Mesendoderm (in vitro differentiated cells): ENCODE measurements around the gene TUBB2B.
"Not testable (repeated sequence)": the region's sequence is repeated elsewhere in the genome, so short reads cannot be mapped to it uniquely, and the experiment has no call there.

ENCODE experiments used
- DNase-seq: peaks from one replicate; pipeline ENCODE4 v3.0.0; 2013
- H2AK5ac ChIP-seq: 2 replicates; pipeline ENCODE4 v1.6.1; 2013; ENCODE audit warnings: low read length, inconsistent platforms
- H2BK120ac ChIP-seq: 2 replicates; pipeline ENCODE4 v1.6.1; 2013; ENCODE audit warnings: low read depth, mild to moderate bottlenecking, low read length, moderate library complexity, mixed read lengths
- H2BK15ac ChIP-seq: replicated peaks from 2 replicates; pipeline ENCODE4 v1.6.1; 2013; ENCODE audit warnings: low read depth, mild to moderate bottlenecking, moderate library complexity
- H2BK5ac ChIP-seq: 2 replicates; pipeline ENCODE4 v1.6.1; 2013; ENCODE audit warnings: low read length, inconsistent platforms
- H3K18ac ChIP-seq: 2 replicates; pipeline ENCODE4 v1.6.1; 2013; ENCODE audit warnings: mild to moderate bottlenecking, low read length, mixed read lengths
- H3K23ac ChIP-seq: one replicate; pipeline ENCODE4 v1.6.1; 2013; ENCODE audit warnings: low read length
- H3K27ac ChIP-seq: 2 replicates; pipeline ENCODE4 v1.5.1; 2013; ENCODE audit warnings: low read depth, mild to moderate bottlenecking, inconsistent platforms, low read length, moderate library complexity
- H3K27me3 ChIP-seq: 2 replicates; pipeline ENCODE4 v1.6.1; 2013; ENCODE audit warnings: low read length, control low read depth, mild to moderate bottlenecking, inconsistent platforms; ENCODE audit not compliant: insufficient read depth, poor library complexity
- H3K36me3 ChIP-seq: 2 replicates; pipeline ENCODE4 v1.6.1; 2013; ENCODE audit warnings: low read length, inconsistent platforms; ENCODE audit not compliant: control insufficient read depth, insufficient read depth
- H3K4ac ChIP-seq: one replicate; pipeline ENCODE4 v1.6.1; 2013; ENCODE audit warnings: low read depth, mild to moderate bottlenecking, low read length, moderate library complexity
- H3K4me1 ChIP-seq: 2 replicates; pipeline ENCODE4 v1.6.1; 2013; ENCODE audit warnings: low read depth, low read length, inconsistent platforms; ENCODE audit not compliant: control insufficient read depth
- H3K4me2 ChIP-seq: 2 replicates; pipeline ENCODE4 v1.6.1; 2013; ENCODE audit warnings: low read length
- H3K4me3 ChIP-seq: 2 replicates; pipeline ENCODE4 v1.5.1; 2013; ENCODE audit warnings: mild to moderate bottlenecking, low read length
- H3K56ac ChIP-seq: one replicate; pipeline ENCODE4 v1.6.1; 2013; ENCODE audit warnings: low read length
- H3K79me1 ChIP-seq: 2 replicates; pipeline ENCODE4 v1.6.1; 2013; ENCODE audit warnings: low read length, inconsistent platforms
- H3K79me2 ChIP-seq: 2 replicates; pipeline ENCODE4 v1.6.1; 2013; ENCODE audit warnings: mild to moderate bottlenecking, low read length; ENCODE audit not compliant: control insufficient read depth, insufficient read depth
- H3K9ac ChIP-seq: 2 replicates; pipeline ENCODE4 v1.6.1; 2013; ENCODE audit warnings: low read length, inconsistent platforms
- H4K5ac ChIP-seq: one replicate; pipeline ENCODE4 v1.6.1; 2013; ENCODE audit warnings: low read length
- H4K8ac ChIP-seq: one replicate; pipeline ENCODE4 v1.6.1; 2013; ENCODE audit warnings: low read depth, mild to moderate bottlenecking, control low read depth, low read length, moderate library complexity
- WGBS: extraction: QIAGEN DNeasy Blood & Tissue Kit; methylation state at CpG from one replicate; pipeline ENCODE4 v1.1.7; 2013; ENCODE audit warnings: low lambda C conversion rate, missing lambda C conversion rate; ENCODE audit not compliant: insufficient coverage; ENCODE audit errors: extremely low coverage; 5-methylcytosine and 5-hydroxymethylcytosine counted together

The TUBB2B gene

DNA sequence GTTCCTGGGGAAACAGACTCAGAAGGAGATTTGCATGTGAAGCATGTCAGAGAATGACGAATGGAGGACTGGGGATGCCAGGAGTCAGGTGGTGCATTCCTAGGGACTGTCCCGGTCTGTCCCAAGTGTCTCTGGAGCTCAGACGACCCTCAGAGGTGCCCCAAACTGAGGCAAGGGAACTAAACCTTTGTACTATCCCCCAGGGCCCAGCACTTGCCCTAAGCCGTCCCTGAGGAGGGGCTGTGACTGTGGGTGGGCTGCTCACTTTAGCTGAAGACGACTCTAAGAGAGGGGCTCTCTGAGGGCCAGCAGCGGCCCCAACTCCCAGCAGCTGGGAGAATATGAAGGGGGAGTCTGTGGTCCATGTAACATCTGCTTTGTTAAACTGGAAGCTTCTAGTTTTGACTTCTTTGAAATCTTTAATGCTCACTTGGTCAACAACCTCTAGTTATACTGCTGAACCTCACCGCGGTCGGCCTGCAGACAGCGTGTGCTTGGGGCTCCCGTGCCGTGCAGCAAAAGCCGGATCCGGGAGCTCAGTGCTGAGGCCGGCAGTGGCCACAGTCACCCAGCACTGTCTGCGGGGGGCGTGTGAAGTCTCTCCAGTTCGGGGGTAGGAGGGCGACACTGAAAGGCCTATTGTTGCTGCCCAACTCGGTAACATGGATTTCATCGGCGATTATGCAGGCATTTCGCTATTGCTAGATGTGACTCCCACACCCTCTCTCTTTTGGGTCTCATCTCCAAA lies 34.2 kb downstream of the TUBB2B start:
- peak overlapping the region; percentile 83 for H2BK120ac ChIP-seq
- no peaks in the 10 kb centered on the region for H3K79me1 ChIP-seq
- H3K4me2 ChIP-seq, result no peak overlapping the region
- H3K4me3 ChIP-seq, result no peak overlapping the region
- no peaks in the 10 kb centered on the region for H3K27me3 ChIP-seq
- H3K9ac ChIP-seq, result peak overlapping the region; percentile 25
- H3K18ac ChIP-seq, result peak overlapping the region; percentile 92
- WGBS, result no CpG with 5 or more reads among the region's 23 CpGs
- H3K4ac ChIP-seq, result peak overlapping the region; percentile 99
- no peak overlapping the region for H4K8ac ChIP-seq
- H3K23ac ChIP-seq, result no peak overlapping the region
- peak; percentile 51 for DNase-seq
- no peak overlapping the region for H2AK5ac ChIP-seq
- peaks cover 10% of the 10 kb centered on the region for H3K4me1 ChIP-seq
- peak overlapping the region; percentile 60 for H2BK5ac ChIP-seq
- peak overlapping the region; percentile 47 for H3K27ac ChIP-seq
- H3K36me3 ChIP-seq, result no peaks in the 10 kb centered on the region
- H2BK15ac ChIP-seq, result no peak overlapping the region
- peak overlapping the region; percentile 67 for H3K56ac ChIP-seq
- H4K5ac ChIP-seq, result no peak overlapping the region
- H3K79me2 ChIP-seq, result no peaks in the 10 kb centered on the region

DNA sequence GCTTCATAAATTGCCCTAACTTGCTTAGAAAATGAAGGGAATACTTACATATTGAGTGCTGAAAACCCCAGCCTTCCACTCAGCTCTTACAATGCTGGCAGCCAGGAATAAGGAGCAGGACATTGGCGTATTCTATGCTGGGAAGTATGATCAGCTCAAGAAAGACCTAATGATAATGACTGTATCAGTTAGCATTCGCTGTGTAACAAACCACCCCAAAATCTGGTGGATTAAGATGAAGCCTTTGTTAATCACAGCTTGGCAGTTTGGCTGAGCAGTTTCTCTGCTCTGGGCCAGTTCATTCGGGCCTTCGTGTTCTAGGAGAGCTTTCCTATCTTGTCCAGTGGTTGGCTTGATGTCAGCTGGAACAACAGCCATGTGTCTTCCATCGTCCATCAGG lies 36.7 kb downstream of the TUBB2B start:
- Histone ChIP-seq H3K79me1 (no peaks in the 10 kb centered on the region), H4K5ac (no peak overlapping the region), H4K8ac (no peak overlapping the region), H3K4me1 (peaks cover 8% of the 10 kb centered on the region), H2BK15ac (no peak overlapping the region), H3K18ac (no peak overlapping the region), H3K23ac (no peak overlapping the region), H3K4me2 (no peak overlapping the region), H2AK5ac (no peak overlapping the region), H2BK5ac (no peak overlapping the region), H3K79me2 (no peaks in the 10 kb centered on the region), H3K4ac (no peak overlapping the region), H3K4me3 (no peak overlapping the region), H3K56ac (no peak overlapping the region), H3K36me3 (no peaks in the 10 kb centered on the region), H3K9ac (no peak overlapping the region), H3K27me3 (no peaks in the 10 kb centered on the region), H2BK120ac (no peak overlapping the region), H3K27ac (no peak overlapping the region)
- WGBS, result no CpG with 5 or more reads among the region's 5 CpGs
- DNase-seq, result no peak

DNA sequence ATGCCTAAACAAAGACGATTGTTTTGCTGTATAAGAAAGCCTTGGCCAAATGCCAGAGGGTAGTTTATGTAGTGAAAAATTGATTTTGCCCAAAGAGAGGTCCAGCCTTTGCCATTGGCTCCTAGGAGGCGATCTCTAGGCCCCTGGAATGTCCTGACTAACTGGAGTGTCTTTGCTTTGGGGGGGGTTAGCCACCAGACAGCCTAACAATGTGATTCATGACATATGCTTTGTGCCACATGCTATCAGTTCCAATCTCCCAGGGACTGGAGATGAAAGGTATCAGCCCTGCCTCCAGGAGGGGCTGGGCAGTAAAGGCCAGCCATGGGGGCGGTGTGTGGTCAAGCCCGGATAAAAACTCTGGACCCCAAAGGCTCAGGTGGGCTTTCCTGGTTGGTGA lies 37.4 kb downstream of the TUBB2B start:
- H3K4me2 ChIP-seq, result no peak overlapping the region
- H2BK15ac ChIP-seq, result no peak overlapping the region
- H3K4ac ChIP-seq, result no peak overlapping the region
- H3K56ac ChIP-seq, result no peak overlapping the region
- no peak overlapping the region for H3K27ac ChIP-seq
- peaks cover 6% of the 10 kb centered on the region for H3K4me1 ChIP-seq
- WGBS, result no CpG with 5 or more reads among the region's 4 CpGs
- H3K4me3 ChIP-seq, result no peak overlapping the region
- no peak overlapping the region for H4K8ac ChIP-seq
- no peak overlapping the region for H2BK5ac ChIP-seq
- no peaks in the 10 kb centered on the region for H3K79me1 ChIP-seq
- H3K79me2 ChIP-seq, result no peaks in the 10 kb centered on the region
- H4K5ac ChIP-seq, result no peak overlapping the region
- peak overlapping the region; percentile 11 for H2AK5ac ChIP-seq
- no peak overlapping the region for H3K18ac ChIP-seq
- no peaks in the 10 kb centered on the region for H3K27me3 ChIP-seq
- H3K23ac ChIP-seq, result no peak overlapping the region
- no peak overlapping the region for H3K9ac ChIP-seq
- DNase-seq, result no peak
- no peak overlapping the region for H2BK120ac ChIP-seq
- H3K36me3 ChIP-seq, result no peaks in the 10 kb centered on the region

DNA sequence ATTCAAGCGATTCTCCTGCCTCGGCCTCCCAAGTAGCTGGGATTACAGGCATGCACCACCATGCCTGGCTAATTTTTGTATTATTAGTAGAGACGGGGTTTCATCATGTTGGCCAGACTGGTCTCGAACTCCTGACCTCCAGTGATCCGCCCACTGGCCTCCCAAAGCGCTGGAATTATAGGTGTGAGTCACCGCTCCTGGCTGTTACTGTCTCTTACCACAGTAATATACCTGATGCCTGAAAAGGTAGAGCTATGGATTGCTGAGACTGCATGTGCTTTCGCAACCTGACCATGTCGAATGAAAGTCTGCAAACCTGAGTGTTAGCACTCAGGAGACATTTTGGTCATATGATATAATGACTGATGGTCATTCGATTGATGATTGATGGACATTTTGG lies 38.3 kb downstream of the TUBB2B start:
- not testable (repeated sequence) for H4K8ac ChIP-seq, H3K27ac ChIP-seq, H3K79me1 ChIP-seq, H3K79me2 ChIP-seq, H3K4me3 ChIP-seq, H2BK120ac ChIP-seq, H2BK15ac ChIP-seq, H3K4ac ChIP-seq, H3K18ac ChIP-seq, H3K36me3 ChIP-seq, H4K5ac ChIP-seq, H3K56ac ChIP-seq, H3K27me3 ChIP-seq, DNase-seq, H3K9ac ChIP-seq, H3K4me1 ChIP-seq, H3K4me2 ChIP-seq, H2BK5ac ChIP-seq, H2AK5ac ChIP-seq, H3K23ac ChIP-seq
- WGBS, result no CpG with 5 or more reads among the region's 10 CpGs

DNA sequence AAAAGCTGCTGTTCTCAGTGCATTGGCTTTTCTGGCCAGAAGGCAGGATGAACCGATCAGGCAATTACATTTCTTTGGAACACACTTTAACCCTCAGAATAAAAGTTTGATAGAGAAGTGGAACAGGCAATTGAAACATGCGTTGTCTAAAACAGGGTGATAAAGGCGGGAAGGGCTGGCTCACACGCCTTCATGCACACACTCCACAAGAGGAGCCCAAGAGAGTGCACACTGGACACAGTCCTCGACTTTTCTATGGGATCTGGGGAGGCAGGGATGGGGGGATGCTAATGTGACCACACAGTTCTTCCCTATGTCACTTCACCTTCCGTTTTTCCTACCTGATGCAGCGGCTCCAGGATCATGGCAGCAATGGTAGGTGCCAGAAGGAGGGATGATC lies 39.2 kb downstream of the TUBB2B start:
- Histone ChIP-seq H2BK120ac (no peak overlapping the region), H3K56ac (no peak overlapping the region), H3K79me1 (no peaks in the 10 kb centered on the region), H2BK5ac (no peak overlapping the region), H3K4ac (no peak overlapping the region), H3K27me3 (no peaks in the 10 kb centered on the region), H3K18ac (no peak overlapping the region), H4K5ac (no peak overlapping the region), H2BK15ac (no peak overlapping the region), H3K27ac (no peak overlapping the region), H2AK5ac (no peak overlapping the region), H3K23ac (no peak overlapping the region), H3K4me2 (no peak overlapping the region), H3K36me3 (no peaks in the 10 kb centered on the region), H3K4me3 (no peak overlapping the region), H3K4me1 (no peaks in the 10 kb centered on the region), H3K9ac (no peak overlapping the region), H4K8ac (no peak overlapping the region), H3K79me2 (no peaks in the 10 kb centered on the region)
- DNase-seq, result no peak
- no CpG with 5 or more reads among the region's 7 CpGs for WGBS

DNA sequence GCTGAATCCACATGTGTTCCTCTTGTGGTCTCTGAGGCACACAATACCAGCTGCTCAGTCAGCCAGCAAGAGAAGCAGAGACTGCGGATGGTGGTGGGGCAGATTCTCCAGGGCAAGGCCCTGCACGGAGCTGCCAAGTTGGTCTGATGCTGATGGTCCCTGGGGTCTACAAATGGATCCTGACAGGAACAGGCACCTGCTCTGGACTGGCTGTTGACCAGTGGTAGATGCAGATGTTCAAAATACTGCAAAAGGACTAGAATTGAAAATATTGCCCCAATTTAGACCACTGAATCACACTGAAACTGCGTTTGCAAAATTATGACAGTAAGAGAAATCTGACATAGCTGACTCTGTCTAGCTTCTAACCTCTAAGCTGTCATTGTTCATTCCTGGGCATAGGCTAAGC lies 40.5 kb downstream of the TUBB2B start:
- H3K4me2 ChIP-seq, result no peak overlapping the region
- H3K4me3 ChIP-seq, result no peak overlapping the region
- no peak overlapping the region for H2BK120ac ChIP-seq
- H2AK5ac ChIP-seq, result no peak overlapping the region
- no peaks in the 10 kb centered on the region for H3K79me2 ChIP-seq
- no peak overlapping the region for H3K4ac ChIP-seq
- no peaks in the 10 kb centered on the region for H3K79me1 ChIP-seq
- H3K27ac ChIP-seq, result no peak overlapping the region
- H2BK15ac ChIP-seq, result no peak overlapping the region
- H3K9ac ChIP-seq, result no peak overlapping the region
- H3K4me1 ChIP-seq, result no peaks in the 10 kb centered on the region
- no peak overlapping the region for H4K5ac ChIP-seq
- DNase-seq, result no peak
- H3K36me3 ChIP-seq, result no peaks in the 10 kb centered on the region
- H3K23ac ChIP-seq, result no peak overlapping the region
- H3K56ac ChIP-seq, result no peak overlapping the region
- no peak overlapping the region for H4K8ac ChIP-seq
- no CpG with 5 or more reads among the region's 3 CpGs for WGBS
- no peak overlapping the region for H2BK5ac ChIP-seq
- H3K27me3 ChIP-seq, result no peaks in the 10 kb centered on the region
- no peak overlapping the region for H3K18ac ChIP-seq
